HG03378 (cell line): ENCODE results near the gene NRP2.

Experiments
- ATAC-seq: cut with Tn5 transposase; IDR thresholded peaks from one replicate; pipeline ENCODE4 v1.9.1; 2021; ENCODE audit warnings: mild to moderate bottlenecking, moderate library complexity; ENCODE audit not compliant: unreplicated experiment

NRP2 gene

GRCh38 chr2:205750797-205751196, 68.5 kb downstream of the NRP2 start:
- ATAC-seq, result no peak

- ATAC-seq, result no peak
Measured at GRCh38 chr2:205751569-205752031, 69.3 kb downstream of the NRP2 start.

DNA sequence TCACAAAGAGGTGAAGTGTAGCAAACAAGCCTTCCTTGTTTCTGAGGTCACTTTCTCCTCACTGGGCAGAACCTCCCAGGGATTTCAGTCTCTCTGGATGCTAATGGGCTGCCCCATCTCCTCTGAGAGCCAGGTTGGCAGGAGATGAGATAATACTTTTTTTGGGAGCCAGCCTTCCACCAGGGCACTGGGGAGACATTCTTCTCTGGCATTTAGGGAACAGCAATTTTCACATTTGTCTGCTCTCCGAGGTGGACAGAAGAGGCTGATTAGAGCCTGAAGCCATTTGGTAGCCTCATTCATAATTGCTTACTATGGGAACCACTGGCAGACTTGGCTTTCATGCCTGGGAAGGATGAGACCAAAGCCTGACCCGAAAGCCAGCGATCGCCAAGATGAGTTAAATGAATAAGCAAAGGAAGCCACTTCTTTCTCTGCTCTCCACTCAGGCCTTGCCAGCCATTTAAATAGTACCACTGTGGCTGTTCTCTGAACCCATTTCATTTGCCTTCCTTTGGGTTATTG, 70.1 kb downstream of the NRP2 start:
- ATAC-seq, result no peak

GRCh38 chr2:205752924-205753323, 70.6 kb downstream of the NRP2 start:
- no peak for ATAC-seq

DNA sequence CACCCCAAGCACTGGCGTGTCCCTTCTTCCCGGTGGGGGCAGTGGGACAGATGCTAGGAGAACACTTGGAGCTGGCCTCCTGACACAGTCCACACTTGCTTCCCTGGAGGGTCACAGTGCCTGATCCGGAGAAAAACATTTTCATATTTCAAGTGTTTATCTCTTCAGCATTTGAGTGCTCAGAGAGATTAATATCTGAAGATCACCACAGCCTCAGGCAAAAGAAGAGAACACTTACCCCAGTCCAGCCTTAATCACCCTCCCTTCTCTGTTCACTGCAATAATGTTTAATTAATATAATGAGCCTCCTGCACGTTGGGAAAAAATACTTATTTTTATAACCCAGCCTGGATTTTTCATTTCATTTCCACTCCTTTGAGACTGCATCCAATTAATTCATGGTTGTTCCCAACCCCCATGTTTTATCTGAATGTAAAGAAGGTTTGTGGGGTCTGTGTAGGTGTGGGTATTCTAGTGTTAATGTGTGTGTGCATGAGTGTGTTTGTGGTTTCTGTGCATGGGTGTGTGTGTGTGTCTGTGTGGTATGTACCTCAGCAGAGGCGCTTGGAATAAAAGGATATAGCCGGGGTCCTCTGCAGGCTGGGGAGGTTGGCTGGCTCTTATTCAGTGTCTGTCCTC, 72.1 kb downstream of the NRP2 start:
- no peak for ATAC-seq

DNA sequence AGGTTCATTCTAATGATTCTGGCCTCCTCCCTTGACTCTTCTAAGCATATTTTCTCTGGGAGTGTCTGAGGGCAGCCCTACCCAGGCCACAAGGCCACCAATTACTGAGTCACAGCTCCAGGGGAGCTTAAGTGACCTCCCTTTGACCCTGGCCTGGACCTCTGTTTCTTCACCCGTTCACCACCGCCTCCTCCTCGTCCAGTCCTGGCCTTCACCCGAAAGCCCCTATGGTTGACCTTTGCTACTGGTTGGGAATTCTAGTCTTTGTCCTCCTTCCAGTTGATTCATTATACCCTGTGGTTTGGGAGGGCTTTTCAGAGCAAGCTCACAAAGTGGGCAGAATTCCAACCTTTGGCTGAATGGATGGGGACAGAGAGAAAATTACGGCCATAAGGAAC, 72.6 kb downstream of the NRP2 start:
- no peak for ATAC-seq

DNA sequence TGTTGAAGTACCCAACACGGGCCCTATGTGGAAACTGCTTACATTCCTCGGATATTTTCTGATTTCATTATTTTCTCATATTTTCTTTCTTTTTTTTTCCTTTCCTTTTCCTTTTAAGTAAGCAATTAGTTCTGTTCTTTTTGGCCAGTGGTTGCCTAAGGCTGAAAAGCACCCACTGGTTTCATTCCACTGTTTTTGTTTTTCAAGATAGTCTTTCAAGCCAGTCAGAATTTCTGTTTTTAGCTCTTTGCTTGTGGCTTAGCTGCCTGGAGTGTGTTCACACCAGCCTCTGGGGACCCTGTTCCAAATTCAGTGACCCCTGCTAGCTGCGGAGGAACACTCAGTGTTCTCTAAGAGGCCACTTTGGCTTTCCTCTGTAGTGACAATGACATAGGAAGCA, 73.6 kb downstream of the NRP2 start:
- no peak for ATAC-seq

DNA sequence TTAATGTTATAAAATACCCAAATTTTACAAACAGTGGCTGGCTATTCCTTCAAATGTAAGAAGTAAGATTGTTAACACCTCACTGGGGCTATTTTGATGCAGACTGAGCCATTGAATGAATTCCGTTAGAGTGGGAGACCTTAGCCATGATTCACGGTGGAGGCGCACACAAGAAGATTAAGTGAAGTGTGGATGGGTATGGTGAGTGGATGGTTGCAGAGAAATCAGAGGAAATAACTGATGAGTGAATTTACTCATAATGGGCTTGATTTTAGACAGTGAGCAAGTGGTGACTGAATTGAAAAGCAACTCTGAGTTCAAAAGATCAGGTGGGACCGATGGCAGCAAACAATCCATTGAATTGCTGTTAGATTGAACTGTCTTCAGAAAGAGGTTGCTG, 75.0 kb downstream of the NRP2 start:
- no peak for ATAC-seq

GRCh38 chr2:205758051-205758450, 75.8 kb downstream of the NRP2 start:
- ATAC-seq, result no peak

DNA sequence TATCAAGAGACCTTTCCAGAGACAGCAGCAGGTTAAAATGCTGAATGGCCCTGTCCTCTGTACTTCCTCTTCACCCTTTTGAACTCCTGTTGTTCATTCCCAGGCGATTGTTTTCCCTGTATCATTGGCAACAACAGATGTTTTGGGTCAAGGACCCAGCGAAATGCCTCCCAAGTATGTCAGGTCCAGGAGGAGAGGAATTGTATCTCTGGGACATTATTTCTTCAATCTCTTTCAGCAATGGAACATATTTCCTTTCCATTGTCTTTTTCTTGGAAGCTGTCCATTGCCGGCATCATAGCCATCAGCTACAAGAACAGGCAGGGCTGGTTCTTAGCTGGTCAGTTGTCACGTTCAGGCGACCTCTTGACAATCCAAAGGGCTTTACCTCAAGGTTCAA, 76.2 kb downstream of the NRP2 start:
- ATAC-seq, result no peak

DNA sequence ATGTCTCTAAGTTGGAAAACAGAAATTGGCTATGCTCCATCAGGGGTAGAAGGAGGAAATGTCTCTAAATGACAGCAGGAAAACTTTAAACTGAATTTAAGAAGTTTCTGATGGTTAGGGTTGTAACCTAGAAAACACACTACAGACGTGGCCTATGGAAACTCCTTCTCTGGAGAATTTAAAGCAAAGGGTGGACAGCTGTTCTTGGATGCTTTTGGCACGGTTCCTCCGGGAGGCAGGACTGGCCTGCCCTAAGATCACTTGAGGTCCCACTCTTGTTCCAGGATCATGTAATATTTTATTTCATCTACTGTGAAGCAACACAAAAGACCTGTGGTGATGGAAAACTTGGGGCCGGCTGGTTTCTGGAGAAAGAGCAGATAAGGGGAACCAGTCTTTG, 77.0 kb downstream of the NRP2 start:
- ATAC-seq, result no peak

DNA sequence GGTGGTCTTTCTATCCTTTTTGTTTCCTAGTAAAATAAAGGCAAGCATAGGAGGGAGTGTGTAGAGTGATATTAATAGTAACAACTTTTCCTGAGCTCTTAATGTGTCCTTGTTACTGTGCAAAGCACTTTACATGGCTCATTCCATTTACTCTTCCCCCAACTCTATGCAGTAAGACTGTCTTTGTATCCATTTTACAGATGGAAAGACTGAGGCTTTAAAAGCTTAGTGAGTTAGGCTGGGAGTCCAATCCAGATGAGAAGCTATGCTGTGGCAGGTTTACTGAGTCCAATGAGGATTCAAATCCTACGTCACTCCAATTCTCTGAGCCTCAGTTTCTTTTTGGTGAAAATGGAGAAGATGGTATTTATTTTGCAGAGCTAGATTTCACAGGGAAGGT, 77.4 kb downstream of the NRP2 start:
- ATAC-seq, result no peak

DNA sequence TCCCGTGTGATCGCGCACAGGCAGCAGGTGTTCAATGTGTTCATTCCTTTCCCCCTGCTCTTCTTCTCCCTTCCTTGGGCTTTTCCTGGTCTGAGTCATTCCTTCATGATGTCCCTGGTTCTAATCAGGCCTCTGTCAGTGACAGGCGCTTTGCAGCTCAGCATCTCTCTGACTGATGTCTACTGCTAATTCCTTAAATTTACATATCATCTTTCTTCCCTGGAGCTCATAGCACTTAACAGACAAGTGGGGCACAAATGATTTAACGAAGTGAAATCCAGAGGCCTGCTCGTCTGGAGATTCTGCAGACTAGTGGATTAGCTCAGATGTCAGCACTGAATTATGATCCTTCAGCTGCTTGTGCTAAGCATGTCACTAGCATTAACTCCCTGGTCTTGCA, 77.9 kb downstream of the NRP2 start:
- ATAC-seq, result no peak

DNA sequence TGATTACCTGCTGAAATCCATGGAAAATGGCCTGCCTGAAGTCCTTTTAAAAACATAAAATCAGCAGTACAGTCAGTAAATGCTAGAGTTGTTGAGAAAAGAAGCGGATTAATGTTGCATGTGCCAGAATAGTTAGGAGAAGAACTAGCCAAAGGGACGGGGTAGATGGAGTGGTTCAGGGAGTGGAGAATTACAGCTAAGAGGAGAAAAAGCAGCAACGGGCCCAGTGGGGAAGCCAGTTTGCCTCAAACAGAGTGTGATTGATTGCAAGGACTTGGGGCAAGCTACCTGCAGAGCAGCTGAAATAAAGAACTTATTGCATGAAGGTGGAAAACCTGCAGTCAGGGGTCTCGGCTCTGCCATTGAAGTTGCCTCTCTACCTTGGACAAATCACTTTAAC, 79.1 kb downstream of the NRP2 start:
- no peak for ATAC-seq

- no peak for ATAC-seq
Measured at GRCh38 chr2:205762881-205763280, 80.6 kb downstream of the NRP2 start.

DNA sequence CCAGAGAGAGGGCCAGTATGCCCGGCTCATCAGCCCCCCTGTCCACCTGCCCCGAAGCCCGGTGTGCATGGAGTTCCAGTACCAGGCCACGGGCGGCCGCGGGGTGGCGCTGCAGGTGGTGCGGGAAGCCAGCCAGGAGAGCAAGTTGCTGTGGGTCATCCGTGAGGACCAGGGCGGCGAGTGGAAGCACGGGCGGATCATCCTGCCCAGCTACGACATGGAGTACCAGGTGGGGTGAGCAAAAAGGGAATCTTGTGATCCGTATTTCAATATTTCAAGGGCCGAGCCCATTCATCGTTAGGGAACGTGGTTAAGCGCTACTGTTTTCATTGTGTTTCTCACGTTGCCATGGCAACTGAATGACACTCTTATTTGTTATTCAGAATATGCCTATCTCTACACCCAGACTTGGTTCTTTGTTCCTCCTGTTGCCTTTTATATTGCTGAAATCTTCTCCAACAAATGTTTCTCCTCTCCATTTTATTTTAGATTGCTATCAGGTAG, 81.5 kb downstream of the NRP2 start:
- ATAC-seq, result no peak

- ATAC-seq, result no peak
Measured at GRCh38 chr2:205764270-205764746, 82.0 kb downstream of the NRP2 start.

DNA sequence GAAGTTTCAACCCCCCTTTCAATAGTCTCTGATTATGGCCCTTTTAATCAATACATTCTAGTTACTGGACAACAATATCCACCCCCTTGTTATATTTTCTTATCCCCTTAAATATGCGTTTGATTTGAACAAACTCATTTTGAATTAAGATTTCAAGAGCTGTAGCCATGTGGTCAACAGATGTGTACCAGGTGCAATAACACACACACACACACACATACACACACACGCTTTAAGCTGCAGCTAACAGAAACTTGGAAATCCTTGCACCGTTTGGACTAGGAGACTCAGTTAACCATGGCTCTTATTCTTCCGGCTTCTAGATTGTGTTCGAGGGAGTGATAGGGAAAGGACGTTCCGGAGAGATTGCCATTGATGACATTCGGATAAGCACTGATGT, 82.8 kb downstream of the NRP2 start:
- no peak for ATAC-seq

DNA sequence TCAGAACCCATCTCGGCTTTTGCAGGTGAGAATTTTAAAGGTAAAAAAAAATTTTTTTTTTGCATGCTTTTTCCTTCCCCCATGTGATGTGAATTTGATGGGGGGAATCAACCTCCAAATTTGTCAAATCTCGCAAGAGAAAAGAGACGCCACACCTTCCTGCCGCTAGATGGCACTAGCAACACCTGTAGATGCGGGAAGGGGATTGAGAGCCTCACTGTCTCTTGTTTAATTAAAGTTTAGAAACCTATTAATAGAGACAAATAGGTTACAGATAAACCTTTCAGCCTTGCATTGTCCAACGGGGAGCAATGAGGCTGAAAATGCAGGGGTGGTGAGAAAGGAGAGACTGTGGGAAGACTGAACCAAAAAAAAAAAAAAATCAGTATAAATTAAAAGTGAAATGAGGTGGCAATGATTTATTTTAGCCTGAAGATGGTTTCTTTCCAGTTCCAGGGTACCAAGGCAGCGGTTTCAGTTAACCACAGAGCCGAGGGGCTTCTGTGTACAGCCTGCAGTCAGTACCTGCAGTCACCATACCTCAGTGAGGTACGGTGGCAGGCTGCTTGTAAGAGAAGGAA, 84.6 kb downstream of the NRP2 start:
- ATAC-seq, result no peak

DNA sequence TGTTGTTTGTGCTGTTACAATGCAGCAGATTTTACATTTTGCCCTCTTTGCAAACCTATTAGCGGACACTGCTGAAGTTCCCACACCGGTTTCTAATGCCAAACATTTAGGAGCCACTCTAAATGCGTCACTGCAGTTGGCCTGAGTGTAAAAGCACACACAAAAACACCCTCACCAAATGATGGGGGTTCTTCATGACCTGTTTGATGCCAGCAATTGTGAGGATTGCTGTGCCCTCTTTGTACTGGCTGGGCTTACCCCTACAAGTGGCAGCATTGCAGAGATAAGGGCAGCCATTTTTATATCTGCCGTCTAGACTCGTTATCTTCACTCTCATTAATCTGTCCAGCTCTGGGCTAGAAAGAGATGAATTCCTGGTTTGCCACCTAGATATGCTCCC, 85.3 kb downstream of the NRP2 start:
- ATAC-seq, result no peak

- no peak for ATAC-seq
Measured at GRCh38 chr2:205768341-205768740, 86.0 kb downstream of the NRP2 start.

- ATAC-seq, result no peak
Measured at GRCh38 chr2:205768815-205769494, 86.7 kb downstream of the NRP2 start.
